Left ventricle myocardium superior (tissue), 1 donor: ENCODE measurements around the gene KRT35. TPM values are rescaled to one million over a fixed set of nuclear protein-coding genes. Genes with fewer than 3 reads are reported as not detected.
A peak's percentile ranks its signal among the peaks of the same experiment; 100 is the strongest.

Source experiments
- ATAC-seq: fragments of 200-7000 bp; cut with Tn5 transposase; one replicate; pipeline ENCODE4 v1.9.1; 2020; ENCODE audit warnings: mild to moderate bottlenecking, moderate library complexity
- DNase-seq: peaks from one replicate; pipeline ENCODE4 v3.0.0-alpha.2; 2020
- intact Hi-C: fragments of 100-400 bp; cut with micrococcal nuclease; formaldehyde crosslinking; loops from one replicate; pipeline ENCODE4 v1.11.0; 2022
- total RNA-seq: library from RNA; stranded (reverse); fragmentation: NEBNext Ultra II Directional; extraction: Animal tissue kit (Norgen Biotek cat#: 25700); gene quantifications from one replicate; pipeline ENCODE4 v1.2.1, GENCODE V29; 2021
- donor health status: DM: no; HTN: yes; CAD: no; lungs with severe emphysema.

Gene KRT35
- total RNA-seq, 1 donor from 2014 or later, result not detected

DNA sequence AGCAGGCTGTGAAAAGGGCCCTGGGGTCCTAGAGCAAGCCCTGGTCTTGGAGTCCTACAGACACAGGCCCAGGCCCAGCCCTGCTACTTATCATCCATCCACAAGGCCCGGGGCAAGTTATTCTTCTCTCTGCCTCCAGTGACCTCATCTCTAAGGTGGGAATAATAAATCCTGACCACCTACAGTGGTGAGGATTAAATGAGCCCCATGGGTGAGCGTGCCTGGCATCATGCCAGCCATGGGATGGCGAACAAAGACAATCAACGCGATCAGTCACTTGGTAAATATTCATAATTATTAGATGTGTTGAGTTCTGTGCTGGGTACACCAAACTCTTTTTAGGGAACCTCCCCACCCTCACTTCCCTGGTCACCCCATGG lies 32.2 kb upstream of the KRT35 start:
- intact Hi-C loops, result no loop called here
- DNase-seq (no peak), ATAC-seq (no peak)

DNA sequence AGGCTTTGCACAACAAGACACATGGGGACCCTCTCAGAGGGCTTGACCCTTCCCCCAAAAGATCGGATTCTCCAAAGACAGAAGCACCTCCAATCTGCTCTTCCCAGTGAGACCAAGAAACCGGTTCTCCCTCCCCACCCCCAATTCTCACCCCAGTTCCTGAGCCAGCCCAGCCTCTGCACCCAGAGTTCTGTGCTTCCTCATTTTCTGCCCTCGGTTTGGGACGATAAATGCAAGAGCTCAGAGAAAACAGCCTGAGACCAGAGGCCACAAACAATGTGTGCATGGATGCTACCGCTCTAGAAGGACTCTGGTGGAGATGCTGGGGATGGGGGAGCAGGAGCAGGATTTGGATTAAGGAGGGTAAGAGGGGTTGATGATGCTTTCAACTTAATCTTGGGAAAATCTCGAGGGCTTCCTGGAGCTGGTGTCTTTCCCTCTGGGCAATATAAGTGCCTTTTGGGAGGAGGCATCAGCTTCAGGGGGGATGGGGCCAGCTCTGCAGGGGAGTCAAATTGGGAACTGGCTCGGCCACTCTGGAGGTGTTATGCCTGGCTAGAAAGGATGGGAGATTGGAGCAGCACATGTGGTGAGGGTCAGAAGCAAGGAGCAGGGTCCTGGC lies 31.7 kb upstream of the KRT35 start:
- intact Hi-C loops, result no loop called here
- DNase-seq, result no peak
- no peak for ATAC-seq

DNA sequence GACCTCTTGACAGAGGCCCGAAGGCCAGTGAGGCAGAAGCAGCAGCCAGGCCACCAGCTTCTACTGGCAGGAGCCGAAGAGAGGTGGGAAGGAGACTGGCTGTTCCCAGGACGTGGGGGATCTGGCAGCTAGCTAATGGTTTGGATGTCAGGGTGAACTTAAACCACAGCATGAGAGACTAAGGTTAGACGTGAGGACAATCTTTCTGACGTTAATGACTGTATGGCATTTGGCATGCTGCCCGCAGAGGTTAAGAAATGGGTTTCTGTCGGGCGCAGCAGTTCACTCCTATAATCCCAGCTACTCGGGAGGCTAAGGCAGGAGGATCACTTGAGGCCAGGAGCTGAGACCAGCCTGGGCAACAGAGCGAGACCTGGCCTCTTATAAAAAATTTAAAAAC lies 30.8 kb upstream of the KRT35 start:
- ATAC-seq (no peak), DNase-seq (no peak)
- intact Hi-C loops, result no loop called here

DNA sequence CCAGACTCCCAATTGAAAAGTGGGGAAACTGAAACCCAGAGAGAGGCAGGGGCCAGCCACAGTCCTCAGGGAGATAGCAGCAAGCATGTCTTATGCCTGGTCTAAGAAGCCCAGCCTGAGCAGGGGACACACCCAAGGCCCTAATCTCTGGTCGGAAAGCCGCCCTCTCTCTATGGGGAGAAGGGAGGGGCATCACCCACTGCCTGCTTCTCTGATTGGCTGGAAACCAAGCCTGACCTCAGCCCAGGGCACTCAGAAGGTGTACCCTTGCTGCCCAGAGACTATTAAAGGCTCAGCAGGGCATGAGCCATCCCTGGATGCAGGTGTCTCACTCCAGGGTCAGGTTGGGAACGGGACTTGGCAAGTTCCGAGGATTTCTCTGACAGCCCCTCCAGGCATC lies 30.2 kb upstream of the KRT35 start:
- no peak for DNase-seq
- no peak for ATAC-seq
- intact Hi-C loops, result no loop called here

DNA sequence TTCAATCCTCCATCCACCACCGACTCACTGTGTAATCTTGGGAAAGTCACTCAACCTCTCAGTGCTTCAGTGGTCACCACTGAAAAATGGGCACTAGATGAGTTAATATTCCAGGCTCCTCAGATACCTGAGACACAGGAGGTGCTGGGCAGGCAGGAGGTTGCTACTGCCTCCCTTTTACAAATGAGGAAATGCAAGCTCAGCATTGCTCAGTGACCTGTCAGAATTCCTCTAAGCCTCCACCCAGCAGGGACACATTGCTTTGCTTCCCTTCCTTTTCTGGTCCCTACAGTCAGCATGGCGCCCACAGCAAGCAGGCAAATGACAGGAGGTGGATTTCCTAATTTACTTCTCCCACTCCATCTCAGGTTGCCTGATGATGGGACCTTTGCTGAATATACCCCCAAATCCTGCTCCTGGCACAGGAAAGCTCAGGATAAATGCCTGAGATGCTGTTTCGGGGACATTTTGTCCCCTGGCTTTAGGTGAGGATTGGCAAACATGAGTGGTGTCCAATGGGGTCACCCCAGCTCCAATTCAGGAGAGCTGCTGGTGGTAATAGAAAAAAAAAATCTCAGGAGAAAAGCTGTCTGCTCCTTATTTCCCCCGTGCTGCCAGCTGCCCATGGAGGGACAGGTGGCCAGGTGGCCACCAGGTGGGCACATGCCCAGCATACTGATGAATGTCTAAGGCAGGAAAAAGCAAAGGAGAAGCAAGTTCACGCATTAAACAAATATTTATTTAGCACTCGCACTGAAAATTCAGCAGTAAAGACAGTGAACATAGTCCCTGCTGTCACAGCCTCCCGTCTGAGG lies 29.5 kb upstream of the KRT35 start:
- intact Hi-C loops, result no loop called here
- ATAC-seq (no peak), DNase-seq (no peak)

DNA sequence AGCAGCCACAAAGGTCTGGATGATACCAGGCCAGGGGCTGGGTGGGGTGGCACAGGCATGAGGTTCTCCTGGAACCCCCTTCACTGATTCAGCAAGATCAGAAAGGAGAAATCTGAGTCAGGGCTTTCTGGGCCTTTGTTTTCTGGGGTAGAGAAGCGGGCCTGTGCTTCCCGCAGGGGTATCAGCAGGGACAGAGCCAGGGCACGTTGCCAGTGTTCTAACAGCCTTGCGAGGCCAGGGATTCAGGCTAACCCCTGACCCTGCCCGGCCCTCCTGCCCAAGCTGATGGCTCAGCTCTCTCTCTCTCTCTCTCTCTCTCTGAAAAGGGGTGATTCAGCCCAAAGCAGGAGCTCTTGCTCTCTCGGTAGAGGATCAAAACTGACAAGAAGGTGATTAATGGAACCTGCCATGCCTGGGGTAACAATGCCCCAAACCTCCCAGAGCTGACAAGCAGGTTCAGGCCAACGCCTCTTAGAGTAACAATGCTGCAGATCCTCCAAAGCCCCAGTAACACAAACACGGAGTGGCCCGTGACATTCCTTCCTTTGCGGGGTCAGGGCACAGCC lies 26.4 kb upstream of the KRT35 start:
- intact Hi-C loops, result no loop called here
- no peak for DNase-seq
- no peak for ATAC-seq

DNA sequence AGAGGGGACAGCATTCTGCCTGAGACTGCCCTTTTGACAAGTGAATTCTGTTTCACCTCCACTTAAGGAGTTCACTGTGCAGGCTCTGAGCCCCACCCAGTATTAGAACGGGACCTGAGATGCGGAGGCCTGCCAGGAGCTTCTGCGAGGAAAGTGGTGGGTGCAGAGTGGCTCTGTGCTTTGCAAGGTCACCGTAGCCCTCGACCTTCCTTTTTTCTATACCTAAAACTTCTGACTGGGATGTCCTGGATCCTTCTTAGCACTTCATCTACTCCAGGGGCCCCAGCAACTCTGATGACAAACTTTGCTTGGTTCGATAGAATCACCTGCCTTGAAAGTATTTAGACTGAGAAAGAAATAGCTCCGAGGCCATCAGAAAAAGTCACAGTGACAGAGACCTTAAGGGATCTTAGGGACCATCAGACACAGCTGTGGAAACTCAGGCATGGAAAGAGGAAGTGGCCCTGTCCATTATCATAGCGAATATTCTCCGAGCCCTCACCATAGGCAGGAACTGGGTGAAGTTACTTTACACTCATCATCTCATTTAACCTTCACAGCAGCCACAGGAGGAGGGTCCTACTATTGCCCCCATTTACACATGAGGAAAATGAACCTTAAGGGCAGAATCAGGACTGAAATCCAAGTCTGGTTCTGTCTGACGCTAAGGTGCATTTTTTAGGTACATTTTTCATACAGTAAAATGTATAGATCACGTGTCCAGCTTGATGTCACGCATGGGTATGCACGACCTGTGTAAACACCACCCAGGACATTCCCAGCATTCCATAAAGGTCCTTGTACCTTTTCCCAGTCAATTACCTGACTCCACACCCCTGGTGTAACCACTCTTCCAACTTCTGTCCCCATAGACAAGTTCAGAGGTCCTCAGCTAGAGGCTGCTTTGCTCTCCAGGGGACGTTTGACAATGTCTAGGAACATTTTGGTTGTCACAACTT lies 25.1 kb upstream of the KRT35 start:
- DNase-seq (no peak), ATAC-seq (no peak)
- intact Hi-C loops, result no loop called here

DNA sequence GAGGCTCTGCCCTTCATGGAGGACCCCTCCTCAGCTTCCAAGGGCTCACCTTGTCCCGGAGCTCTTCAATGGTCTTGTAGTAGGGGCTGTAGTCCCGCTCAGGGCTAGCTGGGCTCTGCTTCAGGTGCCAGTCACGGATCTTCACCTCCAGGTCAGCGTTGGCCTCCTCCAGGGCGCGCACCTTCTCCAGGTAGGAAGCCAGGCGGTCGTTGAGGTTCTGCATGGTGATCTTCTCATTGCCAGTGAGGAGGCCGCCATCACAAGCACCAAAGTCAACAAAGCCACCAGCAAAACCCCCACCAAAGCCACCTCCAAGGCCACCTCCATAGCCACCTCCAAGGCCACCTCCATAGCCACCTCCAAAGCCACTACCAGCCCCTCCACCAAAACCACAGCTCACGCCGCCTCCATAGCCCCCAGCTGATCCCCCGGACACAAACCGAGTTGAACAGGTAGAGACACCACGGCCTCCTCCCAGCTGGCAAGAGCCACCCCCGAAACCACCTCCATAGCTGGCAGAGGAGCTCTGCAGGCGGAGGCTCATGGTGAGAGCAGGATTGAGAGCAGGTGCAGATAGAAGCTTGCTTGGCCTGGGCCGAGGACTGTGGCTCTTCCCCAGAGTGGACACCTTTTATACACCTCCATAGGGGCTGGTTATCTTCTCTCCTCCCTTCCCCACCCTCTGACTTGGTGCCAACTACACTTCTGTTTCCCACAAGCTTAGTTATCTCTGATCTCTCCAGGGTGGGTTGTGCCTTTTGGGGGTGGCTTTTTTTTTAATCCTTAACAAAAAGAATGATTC lies 24.3 kb upstream of the KRT35 start, which contains the start of gene KRT13:
KRT13 (minus strand) TSS at position 606 of the 802 bp plus-strand sequence; CDS start at position 544, 62 bp downstream.
- DNase-seq (no peak), ATAC-seq (no peak)
- intact Hi-C loops, result no loop called here

DNA sequence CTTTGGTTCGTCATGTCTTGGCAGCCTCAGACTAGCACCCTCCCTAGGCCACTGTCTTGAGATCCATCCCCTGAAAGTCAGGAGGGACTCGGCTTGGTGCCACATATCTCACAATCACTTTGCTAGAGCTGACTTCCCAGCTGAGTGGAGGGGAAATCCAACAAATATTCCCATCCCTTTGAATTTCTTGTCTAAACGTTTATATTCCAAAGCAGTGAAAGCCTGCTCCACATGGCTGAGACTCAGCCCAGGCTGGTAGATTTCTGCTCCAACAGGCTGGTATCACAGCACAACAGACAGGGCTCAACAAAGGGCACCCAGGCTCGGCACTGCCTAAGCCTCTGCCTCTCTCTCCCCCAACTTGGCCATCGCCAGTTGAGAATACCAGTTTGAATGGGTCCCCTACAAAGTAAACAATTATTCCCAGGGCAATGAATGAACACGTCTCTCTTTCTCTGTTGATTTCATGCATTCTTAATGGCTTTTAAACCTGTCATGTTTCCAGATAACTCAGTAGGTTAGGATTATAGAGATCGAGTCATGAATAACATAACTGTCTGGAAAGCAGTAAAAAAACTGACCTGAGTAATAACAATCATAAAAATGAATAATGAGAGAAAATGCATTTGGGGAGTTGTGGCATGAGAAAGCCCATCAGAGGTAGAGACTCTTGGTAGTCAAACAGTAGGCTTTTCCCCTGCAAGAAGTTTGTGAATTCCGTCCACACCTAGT lies 23.5 kb upstream of the KRT35 start:
- intact Hi-C loops, result no loop called here
- ATAC-seq (no peak), DNase-seq (no peak)

DNA sequence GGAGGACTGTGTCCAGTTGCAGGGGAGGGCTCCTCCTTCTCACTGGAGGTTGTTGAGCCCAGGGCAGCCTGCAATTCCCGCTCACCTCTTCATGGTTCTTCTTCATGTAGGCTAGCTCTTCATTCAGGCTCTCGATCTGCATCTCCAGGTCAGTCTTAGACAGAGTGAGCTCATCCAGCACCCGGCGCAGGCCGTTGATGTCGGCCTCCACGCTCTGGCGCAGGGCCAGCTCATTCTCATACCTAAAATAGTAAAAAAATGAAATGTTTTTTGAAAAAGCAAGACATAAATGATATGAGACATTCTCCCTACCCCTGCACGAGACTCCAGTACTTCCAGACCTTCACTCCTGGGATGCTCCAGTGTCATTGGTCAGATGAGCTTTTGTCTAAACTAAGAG lies 22.3 kb upstream of the KRT35 start:
- intact Hi-C loops, result no loop called here
- DNase-seq, result no peak
- no peak for ATAC-seq

DNA sequence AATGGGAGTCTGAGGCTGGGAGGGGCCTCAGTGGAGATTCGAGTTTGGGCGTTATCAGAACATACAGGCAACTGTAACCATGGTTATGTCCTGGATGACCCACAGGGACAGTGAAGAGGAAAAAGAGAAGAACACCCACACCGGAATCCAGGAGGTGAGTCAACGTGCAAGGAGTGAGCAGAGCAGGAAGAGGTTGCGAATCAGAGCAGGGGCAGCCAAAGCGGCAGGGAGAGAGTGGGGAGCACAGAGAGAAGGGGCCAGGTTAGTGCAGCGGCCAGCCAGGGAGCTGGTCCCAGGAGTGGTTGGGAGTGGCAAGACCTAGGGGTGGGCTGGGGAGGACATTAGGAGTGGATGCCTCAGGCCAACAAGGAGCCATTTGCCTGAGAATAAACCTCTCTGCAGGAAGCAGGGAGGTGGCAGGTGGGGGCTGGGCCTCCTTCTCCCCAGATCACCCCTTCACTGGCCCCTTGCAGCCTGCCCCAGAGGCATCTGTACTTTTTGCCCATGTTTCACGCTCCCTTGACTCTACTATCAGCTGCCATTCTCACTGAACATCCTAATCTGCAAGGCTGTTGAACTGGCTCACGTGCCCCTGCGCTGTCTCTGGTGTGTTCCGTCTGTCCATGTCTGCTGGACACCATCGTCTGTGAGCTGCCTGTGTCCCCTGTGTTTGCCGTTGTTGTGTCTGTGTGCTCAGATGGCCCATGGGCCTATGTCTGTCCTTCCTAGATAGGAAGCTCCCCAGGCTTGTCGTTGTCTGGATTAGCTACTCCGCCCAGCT lies 19.4 kb upstream of the KRT35 start:
- intact Hi-C loops, result no loop called here
- ATAC-seq (no peak), DNase-seq (no peak)

DNA sequence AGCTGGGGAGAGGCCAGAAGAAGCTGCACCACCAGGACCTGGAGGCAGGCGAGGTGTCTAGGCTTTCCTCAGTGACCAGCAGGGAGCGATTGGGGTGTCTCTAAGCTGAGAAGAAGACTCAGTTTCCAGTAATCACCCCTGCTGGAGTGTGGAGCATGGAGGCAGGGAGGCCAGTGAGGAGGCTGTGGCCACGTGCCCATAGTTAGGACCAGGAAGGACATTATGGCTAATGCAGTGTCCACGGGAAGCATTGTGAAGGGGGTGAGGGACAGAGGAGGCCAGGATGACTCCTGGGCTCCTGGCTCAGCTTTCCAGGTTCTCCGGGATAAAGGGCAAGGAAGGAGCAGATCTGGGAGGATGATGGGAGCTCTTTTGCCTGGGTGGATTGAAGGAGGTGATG lies 18.8 kb upstream of the KRT35 start:
- intact Hi-C loops, result no loop called here
- DNase-seq (no peak), ATAC-seq (no peak)

DNA sequence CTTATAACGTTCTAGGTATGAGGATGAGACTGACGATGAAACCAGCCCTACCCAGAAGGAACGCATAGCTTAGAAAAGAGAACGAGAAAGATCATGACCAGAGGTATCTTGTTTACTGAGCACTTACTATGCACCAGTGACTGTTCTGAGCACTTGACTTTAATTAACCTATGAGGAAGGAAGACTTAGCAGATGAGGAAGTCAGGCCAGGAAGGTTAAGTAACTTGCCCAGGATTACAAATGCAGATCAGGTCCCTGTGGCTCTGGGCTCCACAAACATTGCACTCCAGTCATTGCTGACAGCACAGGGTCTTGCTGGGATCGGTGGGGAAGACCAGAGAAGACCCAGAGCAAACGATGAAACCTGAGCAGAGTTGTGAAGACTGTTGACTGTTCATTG lies 17.3 kb upstream of the KRT35 start:
- no peak for ATAC-seq

DNA sequence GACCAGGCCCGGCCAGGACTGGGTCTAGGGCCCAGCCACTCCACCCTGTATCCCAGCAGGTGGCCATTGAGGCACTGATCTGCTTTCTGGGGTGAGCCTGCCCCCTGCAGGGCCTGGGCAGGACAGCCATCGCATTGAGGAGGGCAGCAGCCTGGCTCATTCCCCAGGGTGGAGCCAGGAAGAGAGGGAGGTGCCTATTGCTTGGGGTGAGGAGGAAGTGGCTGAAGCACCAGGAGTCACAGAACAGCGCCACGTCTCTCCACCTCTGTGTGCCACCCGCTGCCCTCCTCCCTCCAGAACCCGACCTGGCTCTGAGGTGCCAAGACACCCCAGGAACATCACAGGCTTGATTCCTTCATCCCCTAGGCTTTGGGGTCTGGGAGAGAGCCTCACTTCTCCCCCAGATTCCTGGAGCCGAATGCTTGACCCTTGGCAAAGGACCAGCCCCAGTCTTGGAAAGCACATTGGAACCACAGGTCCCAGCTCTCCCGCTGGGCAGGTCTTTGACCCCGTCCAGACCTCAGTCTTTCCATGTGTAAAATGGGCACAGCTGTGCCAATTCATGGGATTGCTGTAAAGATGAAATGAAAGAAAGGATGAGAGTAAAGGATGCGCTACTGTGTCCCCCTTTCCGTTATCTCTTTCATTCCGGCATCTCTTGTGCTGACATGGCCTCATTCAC lies 16.0 kb upstream of the KRT35 start:
- ATAC-seq (peak; percentile 87), DNase-seq (peak; percentile 72)
- intact Hi-C loops, result no loop called here

More for the DNA sequence above, 17.3 kb upstream of the KRT35 start:
- DNase-seq, result no peak
- intact Hi-C loops, result no loop called here

DNA sequence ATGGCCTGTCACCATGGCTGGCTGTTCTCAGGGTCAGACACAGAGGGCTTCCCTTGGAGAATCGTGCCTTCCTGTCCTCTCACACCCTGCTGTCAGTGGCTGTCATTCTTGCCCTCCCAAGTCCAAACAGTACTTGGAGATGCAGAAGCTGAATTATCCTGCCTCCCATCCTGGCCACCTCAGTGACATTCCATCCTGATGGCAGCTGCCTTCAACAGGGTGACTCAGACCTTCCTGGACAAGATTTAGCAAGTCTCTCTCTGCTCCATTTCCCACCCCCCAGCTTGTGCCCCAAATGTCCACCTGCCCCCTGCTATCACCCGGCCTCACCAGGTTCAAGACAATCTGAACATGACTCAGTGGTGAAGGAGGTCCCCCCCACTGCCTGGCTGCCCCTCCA lies 13.6 kb upstream of the KRT35 start:
- intact Hi-C loops, result no loop called here
- DNase-seq, result no peak
- ATAC-seq, result peak; percentile 60

DNA sequence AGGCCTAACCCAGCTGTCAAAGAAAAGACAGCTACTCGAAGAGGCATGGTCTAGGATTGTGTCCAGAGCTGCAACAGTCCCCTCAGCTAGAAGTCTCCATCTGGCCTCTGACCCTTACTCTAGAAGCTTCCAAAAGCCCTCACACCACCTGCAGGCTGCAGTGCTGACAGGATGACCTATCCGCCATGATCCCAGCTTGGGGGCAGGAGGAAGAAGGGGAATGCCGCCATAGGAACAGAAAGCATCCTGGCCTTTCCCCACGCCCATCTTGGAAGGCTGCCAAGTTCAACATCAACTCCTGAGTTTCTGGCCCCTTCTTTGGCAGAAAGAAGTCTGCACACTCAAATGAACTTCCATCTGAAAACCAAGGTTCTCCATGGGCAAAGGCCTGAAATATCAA lies 11.8 kb upstream of the KRT35 start:
- intact Hi-C loops, result no loop called here
- DNase-seq (no peak), ATAC-seq (no peak)

DNA sequence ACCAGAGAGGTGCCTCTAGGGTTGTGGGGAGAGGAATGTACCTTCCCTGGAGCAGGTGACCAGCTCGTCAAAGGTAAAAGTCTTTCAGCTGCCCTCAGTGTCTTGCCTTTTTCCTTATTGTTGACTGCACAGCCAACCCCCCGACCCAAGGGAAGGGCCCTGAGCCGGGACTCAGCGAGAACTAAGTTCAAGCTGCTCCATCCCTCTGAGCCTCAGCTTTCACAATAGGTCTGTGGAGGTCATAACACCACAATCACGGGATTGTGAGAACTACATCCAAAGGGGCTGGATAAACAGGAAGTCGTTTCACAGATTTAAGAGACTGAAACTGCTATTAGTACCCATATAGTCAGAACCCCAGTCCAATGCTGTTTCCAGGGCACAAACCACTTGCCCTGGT lies 11.4 kb upstream of the KRT35 start:
- DNase-seq (no peak), ATAC-seq (peak; percentile 19)
- intact Hi-C loops, result no loop called here
